HEK293 (cell line): Measurements from ENCODE around the gene FYCO1.

Experiments used
- BCL11A ChIP-seq: fragments of 450-650 bp; formaldehyde crosslinking; IDR thresholded peaks from 2 replicates; pipeline ENCODE4 v1.5.1; 2016; ENCODE audit warnings: low read depth, missing biosample characterization, missing genetic modification characterization
- CTCF ChIP-seq: fragments of 450-650 bp; formaldehyde crosslinking; IDR thresholded peaks from 2 replicates; pipeline ENCODE4 v1.5.1; 2016; ENCODE audit warnings: missing biosample characterization, missing genetic modification characterization
- KLF9 ChIP-seq: fragments of 450-650 bp; formaldehyde crosslinking; IDR thresholded peaks from 2 replicates; pipeline ENCODE4 v1.5.1; 2016; ENCODE audit warnings: missing biosample characterization, missing genetic modification characterization, low read depth
- REST ChIP-seq: fragments of 450-650 bp; formaldehyde crosslinking; IDR thresholded peaks from 2 replicates; pipeline ENCODE4 v1.5.1; 2016; ENCODE audit warnings: missing biosample characterization, missing genetic modification characterization
- SP2 ChIP-seq: fragments of 450-650 bp; formaldehyde crosslinking; IDR thresholded peaks from 2 replicates; pipeline ENCODE4 v1.5.1; 2016; ENCODE audit warnings: missing biosample characterization, missing genetic modification characterization
- ZNF10 ChIP-seq: fragments of 450-650 bp; formaldehyde crosslinking; IDR thresholded peaks from 2 replicates; pipeline ENCODE4 v1.5.1; 2017; ENCODE audit warnings: missing biosample characterization, missing genetic modification characterization
- ZNF174 ChIP-seq: fragments of 450-650 bp; formaldehyde crosslinking; IDR thresholded peaks from 2 replicates; pipeline ENCODE4 v1.5.0; 2017; ENCODE audit warnings: missing biosample characterization, mild to moderate bottlenecking, missing genetic modification characterization
- ZNF23 ChIP-seq: fragments of 450-650 bp; formaldehyde crosslinking; IDR thresholded peaks from 2 replicates; pipeline ENCODE4 v1.5.1; 2016; ENCODE audit warnings: missing biosample characterization, missing genetic modification characterization, borderline replicate concordance
- ZNF239 ChIP-seq: fragments of 450-650 bp; formaldehyde crosslinking; IDR thresholded peaks from 2 replicates; pipeline ENCODE4 v1.5.1; 2016; ENCODE audit warnings: missing biosample characterization, missing genetic modification characterization
- ZNF580 ChIP-seq: fragments of 450-650 bp; formaldehyde crosslinking; IDR thresholded peaks from 2 replicates; pipeline ENCODE4 v1.5.1; 2016; ENCODE audit warnings: missing biosample characterization, missing genetic modification characterization
- ZSCAN18 ChIP-seq: fragments of 450-650 bp; formaldehyde crosslinking; IDR thresholded peaks from 2 replicates; pipeline ENCODE4 v1.5.1; 2016; ENCODE audit warnings: missing biosample characterization, missing genetic modification characterization

- TF ChIP-seq ZNF23 (tag by site-specific recombination) (no peak), REST (tag by site-specific recombination) (no peak), BCL11A (tag by site-specific recombination) (no peak), KLF9 (tag by site-specific recombination) (no peak), ZSCAN18 (no peak), ZNF174 (tag by site-specific recombination) (no peak), SP2 (tag by site-specific recombination) (no peak), ZNF10 (tag by site-specific recombination) (no peak), ZNF239 (tag by site-specific recombination) (no peak), CTCF (no peak), ZNF580 (tag by site-specific recombination) (no peak)
Observed at GRCh38 chr3:45985532-45986302, 9.9 kb downstream of the FYCO1 start.
